A549 (cell line): ENCODE measurements around the gene MYOZ3. TPM values are rescaled to one million over a fixed set of nuclear protein-coding genes. Genes with fewer than 3 reads are reported as not detected.
A peak's percentile ranks its signal among the peaks of the same experiment; 100 is the strongest.

Source experiments
- ATAC-seq, 2 experiments: fragments of 200-7000 bp in 1 of 2; fragments of >200 bp in 1 of 2; cut with Nextera tagmentation in 1 of 2; cut with Tn5 transposase in 1 of 2; 3 replicates each; pipeline versions ENCODE4 v1.8.0 to v1.9.1; 2018 to 2020; ENCODE audit warnings: mild to moderate bottlenecking in 1 of 2, moderate library complexity in 1 of 2
- CTCF ChIA-PET: fragments of 300-600 bp; sonication (Branson Sonifier 250); formaldehyde crosslinking; extraction: SDS; loops from one replicate; lab custom pipeline; 2021; ENCODE audit warnings: antibody characterized with exemption, inconsistent platforms; lab: Yijun Ruan, JAX
- POLR2A ChIA-PET: fragments of 350-600 bp; formaldehyde crosslinking; extraction: SDS; loops from one replicate; lab custom pipeline; 2021; ENCODE audit warnings: antibody characterized with exemption, inconsistent platforms; lab: Yijun Ruan, JAX
- DNase-seq, 2 experiments: peaks; one replicate each; pipeline versions ENCODE4 v3.0.0 to v3.0.0-alpha.2; 2011 to 2016; ENCODE audit warnings: low read depth in 1 of 2, low spot score in 1 of 2
- FAIRE-seq: peaks from 2 replicates; lab custom pipeline; 2011; peaks lifted over from hg19 to GRCh38; lab: Jason Lieb, UNC
- H3K27ac ChIP-seq, 2 experiments: fragments of >200 bp; sonication (Bioruptor Twin); formaldehyde crosslinking; 3 replicates each; pipeline ENCODE4 v1.5.1; 2016 to 2017
- H3K4me1 ChIP-seq: fragments of >200 bp; sonication (Bioruptor Twin); formaldehyde crosslinking; 3 replicates; pipeline ENCODE4 v1.6.1; 2016
- H3K4me2 ChIP-seq: fragments of >200 bp; sonication (Bioruptor Twin); formaldehyde crosslinking; 3 replicates; pipeline ENCODE4 v1.6.1; 2016
- H3K4me3 ChIP-seq: fragments of >200 bp; sonication (Bioruptor Twin); formaldehyde crosslinking; 3 replicates; pipeline ENCODE4 v1.5.1; 2016
- H3K9me3 ChIP-seq: fragments of >200 bp; sonication (Bioruptor Twin); formaldehyde crosslinking; 3 replicates; pipeline ENCODE4 v1.6.1; 2016
- EHF ChIP-seq: fragments of 250-450 bp; sonication (Bioruptor Pico); IDR thresholded peaks from 2 replicates; pipeline ENCODE4 v1.5.0; 2020; ENCODE audit warnings: mild to moderate bottlenecking
- ESRRA ChIP-seq: fragments of 150-350 bp; IDR thresholded peaks from 2 replicates; pipeline ENCODE4 v1.6.1; 2014; ENCODE audit warnings: mild to moderate bottlenecking, low read length, borderline replicate concordance
- FOSB ChIP-seq: fragments of 250-450 bp; sonication (Bioruptor Pico); IDR thresholded peaks from 2 replicates; pipeline ENCODE4 v1.5.0; 2020; ENCODE audit warnings: mild to moderate bottlenecking, moderate library complexity
- FOSL2 ChIP-seq, 2 experiments: fragments of 450-650 bp in 1 of 2; fragments of >200 bp in 1 of 2; sonication (Bioruptor Twin) in 1 of 2; formaldehyde crosslinking; IDR thresholded peaks; 2 replicates each; pipeline versions ENCODE4 v1.5.0 to v1.6.1; 2016 to 2020; ENCODE audit warnings: mild to moderate bottlenecking in 1 of 2, moderate library complexity in 1 of 2
- HMGXB4 ChIP-seq: fragments of 250-450 bp; sonication (Bioruptor Pico); IDR thresholded peaks from 2 replicates; pipeline ENCODE4 v1.5.0; 2021; ENCODE audit warnings: mild to moderate bottlenecking, moderate library complexity, borderline replicate concordance
- JUN ChIP-seq, 2 experiments: fragments of >200 bp; sonication (Bioruptor Twin); formaldehyde crosslinking; IDR thresholded peaks; 2 replicates in 1 of 2; 3 replicates in 1 of 2; pipeline ENCODE4 v1.6.1; 2016 to 2017
- MAFK ChIP-seq: fragments of 450-650 bp; IDR thresholded peaks from 2 replicates; pipeline ENCODE4 v1.6.1; 2014; ENCODE audit not compliant: partially characterized antibody
- MYC ChIP-seq: IDR thresholded peaks from 2 replicates; pipeline ENCODE4 v1.6.1; 2012; ENCODE audit warnings: mild to moderate bottlenecking, inconsistent platforms, low read length, improper control_type of control experiment, borderline replicate concordance
- NFE2L2 ChIP-seq: fragments of 150-350 bp; conservative IDR thresholded peaks from 2 replicates; pipeline ENCODE4 v1.6.1; 2014; ENCODE audit warnings: low read length
- NPAS2 ChIP-seq: fragments of 250-450 bp; sonication (Bioruptor Pico); IDR thresholded peaks from 2 replicates; pipeline ENCODE4 v1.8.0; 2022; ENCODE audit warnings: mild to moderate bottlenecking, moderate library complexity, borderline replicate concordance
- PHF8 ChIP-seq: fragments of 200-600 bp; sonication (generic); IDR thresholded peaks from 2 replicates; pipeline ENCODE4 v1.6.1; 2016; ENCODE audit warnings: low read depth, mild to moderate bottlenecking, antibody characterized with exemption, moderate library complexity, borderline replicate concordance
- POLR2A ChIP-seq: IDR thresholded peaks from 2 replicates; pipeline ENCODE4 v1.6.1; 2012; ENCODE audit warnings: mild to moderate bottlenecking, low read length
- POLR2AphosphoS2 ChIP-seq: conservative IDR thresholded peaks from 2 replicates; pipeline ENCODE4 v1.6.1; 2012; ENCODE audit warnings: low read length, improper control_type of control experiment, inconsistent platforms
- RARB ChIP-seq: fragments of 250-450 bp; sonication (Bioruptor Pico); IDR thresholded peaks from 2 replicates; pipeline ENCODE4 v1.8.0; 2021; ENCODE audit warnings: mild to moderate bottlenecking, moderate library complexity
- RCOR1 ChIP-seq: fragments of 150-350 bp; IDR thresholded peaks from 2 replicates; pipeline ENCODE4 v1.6.1; 2014; ENCODE audit warnings: antibody characterized with exemption, low read length, low read depth
- ZC3H11A ChIP-seq: fragments of 450-650 bp; IDR thresholded peaks from 2 replicates; pipeline ENCODE4 v1.6.1; 2014; ENCODE audit warnings: antibody characterized with exemption, mild to moderate bottlenecking
- ZNF302 ChIP-seq: fragments of 250-450 bp; sonication (Bioruptor Pico); IDR thresholded peaks from 2 replicates; pipeline ENCODE4 v1.9.0; 2021; ENCODE audit warnings: inconsistent platforms, mild to moderate bottlenecking, moderate library complexity
- WGBS: methylation state at CpG from one replicate; pipeline ENCODE4 v1.1.6; 2017; ENCODE audit errors: missing lambda C conversion rate; 5-methylcytosine and 5-hydroxymethylcytosine counted together
- polyA plus RNA-seq, 4 experiments: library from polyadenylated mRNA; depleted of rRNA in 3 of 4; stranded (reverse); fragments of >200 nt; fragmentation: RNase III in 1 of 4; extraction: RNeasy Plus Mini Kit Qiagen cat#74134 plus additional on column Dnase treatment in 1 of 4; gene quantifications; 2 replicates in 3 of 4; 3 replicates in 1 of 4; pipeline ENCODE4 v1.2.3, GENCODE V29; 2011 to 2017
- TF ChIP-seq, protein P1 (sequence below): IDR thresholded peaks from 2 replicates; pipeline ENCODE4 v1.6.1; 2012
- TF ChIP-seq, protein P2 (sequence below): fragments of 450-650 bp; IDR thresholded peaks from 2 replicates; pipeline ENCODE4 v1.6.1; 2014; ENCODE audit warnings: antibody characterized with exemption
- TF ChIP-seq, protein P3 (sequence below): fragments of 200-600 bp; sonication (generic); IDR thresholded peaks from 2 replicates; pipeline ENCODE4 v1.6.1; 2016; ENCODE audit warnings: antibody characterized with exemption, mild to moderate bottlenecking, moderate library complexity
- TF ChIP-seq, protein P4 (sequence below): fragments of >200 bp; sonication (Bioruptor Twin); formaldehyde crosslinking; IDR thresholded peaks from 3 replicates; pipeline ENCODE4 v1.6.1; 2016
- TF ChIP-seq, protein P5 (sequence below): IDR thresholded peaks from 2 replicates; pipeline ENCODE4 v1.6.1; 2012
- TF ChIP-seq, protein P6 (sequence below): fragments of 250-450 bp; sonication (Bioruptor Pico); IDR thresholded peaks from 2 replicates; pipeline ENCODE4 v1.5.0; 2020; ENCODE audit warnings: low read depth, mild to moderate bottlenecking, moderate library complexity
- TF ChIP-seq, protein P7 (sequence below): fragments of >200 bp; sonication (Bioruptor Twin); formaldehyde crosslinking; IDR thresholded peaks from 2 replicates; pipeline ENCODE4 v1.6.1; 2016

Gene MYOZ3
- polyA plus RNA-seq, 2 of the 4 experiments (the other 2 are of a cell fraction), result 0.06 to 0.09 TPM

DNA sequence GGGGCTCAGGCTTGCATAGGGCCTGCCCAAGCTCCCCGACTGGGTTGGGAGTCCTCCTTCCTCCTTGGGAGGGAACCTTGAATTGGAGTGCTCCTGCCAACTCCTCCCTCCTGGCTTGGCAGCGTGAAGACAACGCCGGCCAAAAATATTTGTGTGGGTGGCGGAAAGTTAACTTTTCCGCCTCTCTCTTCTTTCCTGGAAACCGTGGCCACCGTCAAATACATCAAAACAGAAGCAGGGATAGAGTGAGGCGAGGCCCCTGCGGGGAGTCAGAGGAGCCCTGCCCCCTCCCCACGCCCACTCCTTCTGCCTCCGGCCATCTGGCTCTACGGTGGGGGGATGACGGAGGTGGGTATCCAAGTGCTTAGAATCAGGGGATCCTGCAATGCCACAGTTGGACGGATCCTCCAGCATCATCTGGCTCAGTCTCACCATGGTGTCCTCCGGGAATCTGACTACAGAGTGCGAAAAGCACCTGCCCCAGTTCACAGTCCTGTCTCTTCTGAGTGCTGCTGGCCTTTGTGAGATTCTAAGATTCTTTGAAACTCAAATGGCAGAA is 45.8 kb upstream of the MYOZ3 start (continued):
- TF ChIP-seq ZNF302 (no peak), FOSB (CRISPR knock-in tag) (no peak)

DNA sequence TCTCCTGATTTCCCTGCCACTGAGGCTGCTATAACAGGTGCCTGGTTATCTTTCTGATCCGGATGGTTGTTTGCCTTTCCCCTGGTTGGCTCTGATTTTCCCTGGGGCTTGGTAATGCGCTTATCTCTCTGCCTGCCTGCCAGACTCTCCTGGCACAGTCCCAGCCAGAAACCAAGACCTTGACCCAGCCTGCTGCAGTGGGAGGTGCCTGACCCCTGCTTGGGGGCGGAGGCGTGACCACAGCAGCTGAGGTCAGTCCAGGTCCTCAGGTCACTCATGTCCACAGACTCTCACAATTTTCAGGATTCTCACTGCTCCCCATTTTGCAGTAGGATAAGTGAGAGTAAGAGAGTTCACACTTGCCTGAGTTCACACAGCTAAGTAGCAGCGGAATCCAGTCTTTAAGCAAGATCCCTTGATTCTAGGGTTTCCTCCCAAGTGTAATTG is 45.0 kb upstream of the MYOZ3 start:
- ChIA-PET CTCF (interaction anchor here (0.9 to 2.0 kb wide), 3 partner anchors 13 to 70 kb away, joined by 3 to 6 read pairs (median 4); no protein-coding TSS in a partner anchor), POLR2A (no interaction called here)
- TF ChIP-seq, protein P1, sequence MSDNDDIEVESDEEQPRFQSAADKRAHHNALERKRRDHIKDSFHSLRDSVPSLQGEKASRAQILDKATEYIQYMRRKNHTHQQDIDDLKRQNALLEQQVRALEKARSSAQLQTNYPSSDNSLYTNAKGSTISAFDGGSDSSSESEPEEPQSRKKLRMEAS, result no peak
- TF ChIP-seq, protein P2, sequence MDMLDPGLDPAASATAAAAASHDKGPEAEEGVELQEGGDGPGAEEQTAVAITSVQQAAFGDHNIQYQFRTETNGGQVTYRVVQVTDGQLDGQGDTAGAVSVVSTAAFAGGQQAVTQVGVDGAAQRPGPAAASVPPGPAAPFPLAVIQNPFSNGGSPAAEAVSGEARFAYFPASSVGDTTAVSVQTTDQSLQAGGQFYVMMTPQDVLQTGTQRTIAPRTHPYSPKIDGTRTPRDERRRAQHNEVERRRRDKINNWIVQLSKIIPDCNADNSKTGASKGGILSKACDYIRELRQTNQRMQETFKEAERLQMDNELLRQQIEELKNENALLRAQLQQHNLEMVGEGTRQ, result no peak
- TF ChIP-seq POLR2A, result no peak
- no peak for TF ChIP-seq POLR2AphosphoS2
- TF ChIP-seq ZC3H11A, result no peak
- TF ChIP-seq FOSB (CRISPR knock-in tag), result no peak
- no peak for TF ChIP-seq NFE2L2
- TF ChIP-seq PHF8, result no peak
- TF ChIP-seq MYC, result no peak
- TF ChIP-seq, protein P3, sequence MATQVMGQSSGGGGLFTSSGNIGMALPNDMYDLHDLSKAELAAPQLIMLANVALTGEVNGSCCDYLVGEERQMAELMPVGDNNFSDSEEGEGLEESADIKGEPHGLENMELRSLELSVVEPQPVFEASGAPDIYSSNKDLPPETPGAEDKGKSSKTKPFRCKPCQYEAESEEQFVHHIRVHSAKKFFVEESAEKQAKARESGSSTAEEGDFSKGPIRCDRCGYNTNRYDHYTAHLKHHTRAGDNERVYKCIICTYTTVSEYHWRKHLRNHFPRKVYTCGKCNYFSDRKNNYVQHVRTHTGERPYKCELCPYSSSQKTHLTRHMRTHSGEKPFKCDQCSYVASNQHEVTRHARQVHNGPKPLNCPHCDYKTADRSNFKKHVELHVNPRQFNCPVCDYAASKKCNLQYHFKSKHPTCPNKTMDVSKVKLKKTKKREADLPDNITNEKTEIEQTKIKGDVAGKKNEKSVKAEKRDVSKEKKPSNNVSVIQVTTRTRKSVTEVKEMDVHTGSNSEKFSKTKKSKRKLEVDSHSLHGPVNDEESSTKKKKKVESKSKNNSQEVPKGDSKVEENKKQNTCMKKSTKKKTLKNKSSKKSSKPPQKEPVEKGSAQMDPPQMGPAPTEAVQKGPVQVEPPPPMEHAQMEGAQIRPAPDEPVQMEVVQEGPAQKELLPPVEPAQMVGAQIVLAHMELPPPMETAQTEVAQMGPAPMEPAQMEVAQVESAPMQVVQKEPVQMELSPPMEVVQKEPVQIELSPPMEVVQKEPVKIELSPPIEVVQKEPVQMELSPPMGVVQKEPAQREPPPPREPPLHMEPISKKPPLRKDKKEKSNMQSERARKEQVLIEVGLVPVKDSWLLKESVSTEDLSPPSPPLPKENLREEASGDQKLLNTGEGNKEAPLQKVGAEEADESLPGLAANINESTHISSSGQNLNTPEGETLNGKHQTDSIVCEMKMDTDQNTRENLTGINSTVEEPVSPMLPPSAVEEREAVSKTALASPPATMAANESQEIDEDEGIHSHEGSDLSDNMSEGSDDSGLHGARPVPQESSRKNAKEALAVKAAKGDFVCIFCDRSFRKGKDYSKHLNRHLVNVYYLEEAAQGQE, result no peak
- no peak for TF ChIP-seq FOSL2 (IDR thresholded peaks at IDR 0.05)
- TF ChIP-seq FOSL2 (CRISPR knock-in tag; IDR thresholded peaks at IDR 0.05), result no peak
- TF ChIP-seq EHF (CRISPR knock-in tag), result no peak
- no peak for TF ChIP-seq MAFK
- peak in 1 of 2 experiments; percentile 13; a peak in 1 of 6 replicates for ATAC-seq
- H3K4me1 ChIP-seq, result peaks cover 9% of the 10 kb centered on the region; the same call in 2 of the 3 replicates
- no peak for DNase-seq
- 60% methylated on average over 5 of the region's 5 CpGs for WGBS
- no peaks in the 10 kb centered on the region for H3K9me3 ChIP-seq
- H3K27ac ChIP-seq, result peak overlapping the region in 1 of 2 experiments; percentile 44; a peak in 2 of 6 replicates
- H3K4me3 ChIP-seq, result no peak overlapping the region
- FAIRE-seq, result no peak
- H3K4me2 ChIP-seq, result no peak overlapping the region

GRCh38 chr5:150616506-150616905 is 44.5 kb upstream of the MYOZ3 start:
- Histone ChIP-seq H3K4me3 (no peak overlapping the region), H3K4me1 (peaks cover 9% of the 10 kb centered on the region; the same call in 2 of the 3 replicates), H3K9me3 (no peaks in the 10 kb centered on the region), H3K4me2 (no peak overlapping the region), H3K27ac (peak overlapping the region in 1 of 2 experiments; percentile 44; a peak in 2 of 6 replicates)
- POLR2A ChIA-PET, result no interaction called here
- CTCF ChIA-PET, result interaction anchor here (0.9 to 2.0 kb wide), 3 partner anchors 13 to 71 kb away, joined by 3 to 6 read pairs (median 4); no protein-coding TSS in a partner anchor
- DNase-seq, result no peak
- FAIRE-seq, result no peak
- WGBS, result 93% methylated on average over 1 of the region's 1 CpG
- peak in 1 of 2 experiments; percentile 15; a peak in 1 of 6 replicates for ATAC-seq
- TF ChIP-seq MYC (no peak), HMGXB4 (no peak), EHF (CRISPR knock-in tag) (no peak), ZC3H11A (no peak), ESRRA (no peak), RCOR1 (no peak), NPAS2 (CRISPR knock-in tag) (no peak), MAFK (no peak), JUN (IDR thresholded peaks at IDR 0.05) (no peak), RARB (CRISPR knock-in tag) (no peak)
- TF ChIP-seq, protein P4, sequence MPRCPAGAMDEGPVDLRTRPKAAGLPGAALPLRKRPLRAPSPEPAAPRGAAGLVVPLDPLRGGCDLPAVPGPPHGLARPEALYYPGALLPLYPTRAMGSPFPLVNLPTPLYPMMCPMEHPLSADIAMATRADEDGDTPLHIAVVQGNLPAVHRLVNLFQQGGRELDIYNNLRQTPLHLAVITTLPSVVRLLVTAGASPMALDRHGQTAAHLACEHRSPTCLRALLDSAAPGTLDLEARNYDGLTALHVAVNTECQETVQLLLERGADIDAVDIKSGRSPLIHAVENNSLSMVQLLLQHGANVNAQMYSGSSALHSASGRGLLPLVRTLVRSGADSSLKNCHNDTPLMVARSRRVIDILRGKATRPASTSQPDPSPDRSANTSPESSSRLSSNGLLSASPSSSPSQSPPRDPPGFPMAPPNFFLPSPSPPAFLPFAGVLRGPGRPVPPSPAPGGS, result no peak
- TF ChIP-seq, protein P5, sequence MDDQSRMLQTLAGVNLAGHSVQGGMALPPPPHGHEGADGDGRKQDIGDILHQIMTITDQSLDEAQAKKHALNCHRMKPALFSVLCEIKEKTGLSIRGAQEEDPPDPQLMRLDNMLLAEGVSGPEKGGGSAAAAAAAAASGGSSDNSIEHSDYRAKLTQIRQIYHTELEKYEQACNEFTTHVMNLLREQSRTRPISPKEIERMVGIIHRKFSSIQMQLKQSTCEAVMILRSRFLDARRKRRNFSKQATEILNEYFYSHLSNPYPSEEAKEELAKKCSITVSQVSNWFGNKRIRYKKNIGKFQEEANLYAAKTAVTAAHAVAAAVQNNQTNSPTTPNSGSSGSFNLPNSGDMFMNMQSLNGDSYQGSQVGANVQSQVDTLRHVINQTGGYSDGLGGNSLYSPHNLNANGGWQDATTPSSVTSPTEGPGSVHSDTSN, result no peak
- TF ChIP-seq, protein P6, sequence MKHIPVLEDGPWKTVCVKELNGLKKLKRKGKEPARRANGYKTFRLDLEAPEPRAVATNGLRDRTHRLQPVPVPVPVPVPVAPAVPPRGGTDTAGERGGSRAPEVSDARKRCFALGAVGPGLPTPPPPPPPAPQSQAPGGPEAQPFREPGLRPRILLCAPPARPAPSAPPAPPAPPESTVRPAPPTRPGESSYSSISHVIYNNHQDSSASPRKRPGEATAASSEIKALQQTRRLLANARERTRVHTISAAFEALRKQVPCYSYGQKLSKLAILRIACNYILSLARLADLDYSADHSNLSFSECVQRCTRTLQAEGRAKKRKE (CRISPR knock-in tag), result no peak
- TF ChIP-seq, protein P7, sequence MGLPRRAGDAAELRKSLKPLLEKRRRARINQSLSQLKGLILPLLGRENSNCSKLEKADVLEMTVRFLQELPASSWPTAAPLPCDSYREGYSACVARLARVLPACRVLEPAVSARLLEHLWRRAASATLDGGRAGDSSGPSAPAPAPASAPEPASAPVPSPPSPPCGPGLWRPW, result no peak
